ENCODE data around the gene ZBTB24. TPM values are rescaled to one million over a fixed set of nuclear protein-coding genes. Genes with fewer than 3 reads are reported as not detected.

Gene ZBTB24
- total and polyA plus RNA-seq, 2 experiments from 2014 or later: 3.3 to 7.6 TPM

- Histone ChIP-seq H3K27ac (peak overlapping the region; percentile 41), H3K4me3 (peak overlapping the region; percentile 83), H2AFZ (peak overlapping the region; percentile 82), H3F3A (ENCODE audit: insufficient read depth) (peaks cover 18% of the 10 kb centered on the region), H3K9ac (peak overlapping the region; percentile 91), H3K4me2 (ENCODE audit: unreplicated experiment) (peak overlapping the region; percentile 63), H3K9me3 (ENCODE audit: low read depth) (no peaks in the 10 kb centered on the region), H3K4me1 (ENCODE audit: insufficient read depth) (peaks cover 21% of the 10 kb centered on the region), H4K20me1 (ENCODE audit: insufficient read depth) (no peaks in the 10 kb centered on the region), H3K27me3 (replicated peaks; ENCODE audit: insufficient read depth) (no peaks in the 10 kb centered on the region), H3K9me2 (ENCODE audit: insufficient read depth) (no peaks in the 10 kb centered on the region), H3K36me3 (ENCODE audit: low read depth) (peaks cover 7% of the 10 kb centered on the region; the same call in 1 of the 2 replicates), H3K79me2 (ENCODE audit: insufficient read depth) (peaks cover 18% of the 10 kb centered on the region; the same call in 1 of the 2 replicates)
- in situ Hi-C loops (cut with MboI): no loop called here
- DNase-seq: peak; percentile 69
- TF ChIP-seq EZH2phosphoT487 (IDR thresholded peaks at IDR 0.05; ENCODE audit: insufficient read depth, low read depth) (no peak), EZH2 (IDR thresholded peaks at IDR 0.05; ENCODE audit: insufficient read depth, poor library complexity, severe bottlenecking) (no peak)
- 2% methylated on average over 34 to 48 of the region's 48 CpGs for WGBS, 2 experiments (ENCODE audit: low coverage in 1 of 2, low lambda C conversion rate in 2 of 2, missing lambda C conversion rate in 2 of 2)
These were observed 28.3 kb downstream of the ZBTB24 start for GRCh38 chr6:109454496-109455436.

- Histone ChIP-seq H3K79me2 (ENCODE audit: insufficient read depth) (peaks cover 18% of the 10 kb centered on the region; the same call in 1 of the 2 replicates), H4K20me1 (ENCODE audit: insufficient read depth) (no peaks in the 10 kb centered on the region), H3K27me3 (replicated peaks; ENCODE audit: insufficient read depth) (no peaks in the 10 kb centered on the region), H3K27ac (peak overlapping the region; percentile 41), H3K9me3 (ENCODE audit: low read depth) (no peaks in the 10 kb centered on the region), H3K4me1 (ENCODE audit: insufficient read depth) (peaks cover 21% of the 10 kb centered on the region), H2AFZ (peak overlapping the region; percentile 82), H3K36me3 (ENCODE audit: low read depth) (peaks cover 7% of the 10 kb centered on the region; the same call in 1 of the 2 replicates), H3F3A (ENCODE audit: insufficient read depth) (peaks cover 18% of the 10 kb centered on the region), H3K9ac (peak overlapping the region; percentile 91), H3K4me3 (peak overlapping the region; percentile 83), H3K9me2 (ENCODE audit: insufficient read depth) (no peaks in the 10 kb centered on the region), H3K4me2 (ENCODE audit: unreplicated experiment) (peak overlapping the region; percentile 63)
- 82 to 84% methylated on average over 24 to 27 of the region's 27 CpGs for WGBS, 2 experiments (ENCODE audit: low coverage in 1 of 2, low lambda C conversion rate in 2 of 2, missing lambda C conversion rate in 2 of 2)
- TF ChIP-seq EZH2phosphoT487 (IDR thresholded peaks at IDR 0.05; ENCODE audit: insufficient read depth, low read depth) (no peak), EZH2 (IDR thresholded peaks at IDR 0.05; ENCODE audit: insufficient read depth, poor library complexity, severe bottlenecking) (no peak)
- peak; percentile 54 for DNase-seq
- in situ Hi-C loops (cut with MboI): no loop called here
These were observed 29.2 kb downstream of the ZBTB24 start for GRCh38 chr6:109453594-109454495.

GRCh38 chr6:109453156-109453555 lies 29.9 kb downstream of the ZBTB24 start:
- Histone ChIP-seq H3K36me3 (ENCODE audit: low read depth) (peaks cover 7% of the 10 kb centered on the region; the same call in 1 of the 2 replicates), H3K9ac (no peak overlapping the region), H4K20me1 (ENCODE audit: insufficient read depth) (no peaks in the 10 kb centered on the region), H3K4me3 (no peak overlapping the region), H3K27ac (no peak overlapping the region), H2AFZ (no peak overlapping the region), H3K79me2 (ENCODE audit: insufficient read depth) (peaks cover 18% of the 10 kb centered on the region; the same call in 1 of the 2 replicates), H3K9me3 (ENCODE audit: low read depth) (no peaks in the 10 kb centered on the region), H3F3A (ENCODE audit: insufficient read depth) (peaks cover 17% of the 10 kb centered on the region), H3K27me3 (replicated peaks; ENCODE audit: insufficient read depth) (no peaks in the 10 kb centered on the region), H3K9me2 (ENCODE audit: insufficient read depth) (no peaks in the 10 kb centered on the region), H3K4me1 (ENCODE audit: insufficient read depth) (peaks cover 18% of the 10 kb centered on the region), H3K4me2 (ENCODE audit: unreplicated experiment) (no peak overlapping the region)
- in situ Hi-C loops (cut with MboI): no loop called here
- TF ChIP-seq EZH2 (IDR thresholded peaks at IDR 0.05; ENCODE audit: insufficient read depth, poor library complexity, severe bottlenecking) (no peak), EZH2phosphoT487 (IDR thresholded peaks at IDR 0.05; ENCODE audit: insufficient read depth, low read depth) (no peak)
- 88 to 94% methylated on average over 2 of the region's 2 CpGs for WGBS, 2 experiments (ENCODE audit: low coverage in 1 of 2, low lambda C conversion rate in 2 of 2, missing lambda C conversion rate in 2 of 2)
- DNase-seq: no peak

GRCh38 chr6:109452181-109452580 lies 30.8 kb downstream of the ZBTB24 start:
- H3K79me2 ChIP-seq (ENCODE audit: insufficient read depth): peaks cover 18% of the 10 kb centered on the region; the same call in 1 of the 2 replicates
- 98 to 99% methylated on average over 9 of the region's 9 CpGs for WGBS, 2 experiments (ENCODE audit: low coverage in 1 of 2, low lambda C conversion rate in 2 of 2, missing lambda C conversion rate in 2 of 2)
- no peak overlapping the region for H3K9ac ChIP-seq
- no peak for TF ChIP-seq EZH2 (IDR thresholded peaks at IDR 0.05; ENCODE audit: insufficient read depth, poor library complexity, severe bottlenecking)
- no peak for TF ChIP-seq EZH2phosphoT487 (IDR thresholded peaks at IDR 0.05; ENCODE audit: insufficient read depth, low read depth)
- peaks cover 9% of the 10 kb centered on the region for H3K4me1 ChIP-seq (ENCODE audit: insufficient read depth)
- H3K27ac ChIP-seq: no peak overlapping the region
- H3K4me3 ChIP-seq: no peak overlapping the region
- no peak for DNase-seq
- peaks cover 7% of the 10 kb centered on the region; the same call in 1 of the 2 replicates for H3K36me3 ChIP-seq (ENCODE audit: low read depth)
- no peaks in the 10 kb centered on the region for H3K9me2 ChIP-seq (ENCODE audit: insufficient read depth)
- no peaks in the 10 kb centered on the region for H3K9me3 ChIP-seq (ENCODE audit: low read depth)
- peaks cover 8% of the 10 kb centered on the region for H3F3A ChIP-seq (ENCODE audit: insufficient read depth)
- no peak overlapping the region for H2AFZ ChIP-seq
- H4K20me1 ChIP-seq (ENCODE audit: insufficient read depth): no peaks in the 10 kb centered on the region
- no peak overlapping the region for H3K4me2 ChIP-seq (ENCODE audit: unreplicated experiment)
- no peaks in the 10 kb centered on the region for H3K27me3 ChIP-seq (replicated peaks; ENCODE audit: insufficient read depth)
- in situ Hi-C loops (cut with MboI): no loop called here
